ENCODE measurements around the gene USP21.

DNA sequence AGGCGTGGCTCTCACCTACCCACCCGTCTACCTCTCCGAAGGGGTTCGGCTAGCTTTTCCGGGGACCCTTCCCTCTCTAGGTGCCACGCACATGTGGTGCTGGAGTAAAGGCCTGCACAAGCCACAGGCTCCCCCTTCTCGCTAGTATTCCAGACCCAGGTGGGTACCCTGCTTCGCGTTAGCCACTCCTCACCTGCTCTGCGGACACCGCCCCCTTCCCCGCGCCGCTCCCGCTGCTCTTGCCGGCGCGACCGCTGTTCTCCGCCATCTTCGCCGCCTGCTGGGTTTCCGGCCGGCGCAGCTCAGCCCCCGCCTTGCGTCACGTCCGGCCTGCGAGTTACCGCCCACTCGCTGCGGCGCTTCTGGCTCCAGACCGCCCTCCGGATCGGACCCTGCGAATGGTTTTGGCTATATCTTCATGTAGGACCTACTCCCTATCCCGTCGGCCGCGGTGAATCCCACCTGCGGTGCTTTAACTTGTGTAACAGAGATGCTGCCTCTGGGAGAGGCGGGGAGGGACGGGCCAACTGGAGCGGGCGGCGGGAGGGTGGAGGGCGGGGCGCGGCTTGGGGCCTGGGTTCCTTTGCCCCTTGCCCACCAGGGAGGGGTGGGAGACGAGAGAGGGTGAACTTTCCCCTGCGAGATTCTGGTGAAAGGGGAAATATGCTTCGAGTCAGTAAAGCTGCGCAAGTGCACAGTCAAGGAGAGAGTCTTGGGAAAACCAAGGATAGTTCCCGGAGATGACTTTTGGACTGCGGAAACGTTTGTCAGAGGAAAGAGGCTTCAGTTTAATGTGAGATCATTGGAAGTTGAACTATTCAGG is 41.3 kb upstream of the USP21 start, which contains the start of the genes NIT1 and PFDN2:
- peak; percentile 98 for TF ChIP-seq POLR2AphosphoS5 (IDR thresholded peaks at IDR 0.05)
- TF ChIP-seq, protein P1, sequence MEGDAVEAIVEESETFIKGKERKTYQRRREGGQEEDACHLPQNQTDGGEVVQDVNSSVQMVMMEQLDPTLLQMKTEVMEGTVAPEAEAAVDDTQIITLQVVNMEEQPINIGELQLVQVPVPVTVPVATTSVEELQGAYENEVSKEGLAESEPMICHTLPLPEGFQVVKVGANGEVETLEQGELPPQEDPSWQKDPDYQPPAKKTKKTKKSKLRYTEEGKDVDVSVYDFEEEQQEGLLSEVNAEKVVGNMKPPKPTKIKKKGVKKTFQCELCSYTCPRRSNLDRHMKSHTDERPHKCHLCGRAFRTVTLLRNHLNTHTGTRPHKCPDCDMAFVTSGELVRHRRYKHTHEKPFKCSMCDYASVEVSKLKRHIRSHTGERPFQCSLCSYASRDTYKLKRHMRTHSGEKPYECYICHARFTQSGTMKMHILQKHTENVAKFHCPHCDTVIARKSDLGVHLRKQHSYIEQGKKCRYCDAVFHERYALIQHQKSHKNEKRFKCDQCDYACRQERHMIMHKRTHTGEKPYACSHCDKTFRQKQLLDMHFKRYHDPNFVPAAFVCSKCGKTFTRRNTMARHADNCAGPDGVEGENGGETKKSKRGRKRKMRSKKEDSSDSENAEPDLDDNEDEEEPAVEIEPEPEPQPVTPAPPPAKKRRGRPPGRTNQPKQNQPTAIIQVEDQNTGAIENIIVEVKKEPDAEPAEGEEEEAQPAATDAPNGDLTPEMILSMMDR (IDR thresholded peaks at IDR 0.05) = peak in 2 of 4 experiments; percentile 11 to 36
- TF ChIP-seq POLR2A (IDR thresholded peaks at IDR 0.05) = peak; percentile 84 to 89
- TF ChIP-seq EP300 (IDR thresholded peaks at IDR 0.05) = no peak
